Measurements from ENCODE around the gene AGPAT3.
"Not testable (repeated sequence)": the region's sequence is repeated elsewhere in the genome, so short reads cannot be mapped to it uniquely, and the experiment has no call there.

The AGPAT3 gene, protein sequence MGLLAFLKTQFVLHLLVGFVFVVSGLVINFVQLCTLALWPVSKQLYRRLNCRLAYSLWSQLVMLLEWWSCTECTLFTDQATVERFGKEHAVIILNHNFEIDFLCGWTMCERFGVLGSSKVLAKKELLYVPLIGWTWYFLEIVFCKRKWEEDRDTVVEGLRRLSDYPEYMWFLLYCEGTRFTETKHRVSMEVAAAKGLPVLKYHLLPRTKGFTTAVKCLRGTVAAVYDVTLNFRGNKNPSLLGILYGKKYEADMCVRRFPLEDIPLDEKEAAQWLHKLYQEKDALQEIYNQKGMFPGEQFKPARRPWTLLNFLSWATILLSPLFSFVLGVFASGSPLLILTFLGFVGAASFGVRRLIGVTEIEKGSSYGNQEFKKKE

DNA sequence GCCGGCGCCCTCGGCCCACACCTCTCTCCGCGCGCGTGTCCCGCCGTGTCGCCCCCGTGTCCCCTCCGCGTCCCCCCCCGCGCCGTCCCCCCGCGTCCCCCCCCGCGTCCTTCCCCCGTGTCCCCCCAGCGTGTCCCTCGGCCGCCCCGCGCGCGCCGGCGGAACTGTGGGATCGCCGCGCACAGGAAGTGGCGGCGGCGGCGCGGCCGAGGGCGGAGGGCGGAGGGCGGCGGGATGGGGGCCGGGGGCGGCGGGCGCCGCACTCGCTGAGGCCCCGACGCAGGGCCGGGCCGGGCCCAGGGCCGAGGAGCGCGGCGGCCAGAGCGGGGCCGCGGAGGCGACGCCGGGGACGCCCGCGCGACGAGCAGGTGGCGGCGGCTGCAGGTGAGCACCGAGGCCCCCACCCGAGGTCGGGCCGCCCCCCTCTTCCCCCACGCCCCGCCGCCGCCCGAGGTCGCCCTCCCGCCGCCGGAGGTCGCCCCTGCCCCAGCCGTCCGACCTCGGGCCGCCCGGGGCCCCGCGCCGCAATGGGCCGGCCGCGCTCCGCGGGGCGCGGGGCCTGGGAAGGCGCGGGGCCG is at the start of gene AGPAT3:
Gene AGPAT3, plus strand, starts transcription at position 262 of the 578 bp plus-strand sequence. CDS start 94,459 bp downstream, outside the sequence.
- peak in 1 of 4 experiments; percentile 40 for DNase-seq

DNA sequence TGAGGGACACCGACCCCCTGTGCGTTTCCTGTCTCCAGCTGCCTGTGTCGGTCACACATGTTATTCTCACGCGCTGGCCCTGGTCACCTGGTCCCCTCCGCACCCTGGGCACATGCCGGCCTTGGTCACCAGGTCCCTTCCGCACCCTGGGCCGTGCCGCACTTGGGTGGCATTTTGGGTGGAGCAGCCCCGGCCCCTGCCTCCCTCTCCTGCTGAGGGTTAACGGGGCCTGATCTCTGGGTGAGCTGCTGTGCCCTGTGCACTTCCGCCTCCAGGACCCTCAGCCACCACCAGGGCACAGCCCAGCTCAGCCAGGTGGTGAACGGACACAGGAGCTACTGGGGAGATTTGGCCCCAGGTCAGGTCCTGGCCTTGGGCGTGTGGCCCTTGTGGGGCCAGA is 49.0 kb upstream of the AGPAT3 start:
- DNase-seq, result no peak

DNA sequence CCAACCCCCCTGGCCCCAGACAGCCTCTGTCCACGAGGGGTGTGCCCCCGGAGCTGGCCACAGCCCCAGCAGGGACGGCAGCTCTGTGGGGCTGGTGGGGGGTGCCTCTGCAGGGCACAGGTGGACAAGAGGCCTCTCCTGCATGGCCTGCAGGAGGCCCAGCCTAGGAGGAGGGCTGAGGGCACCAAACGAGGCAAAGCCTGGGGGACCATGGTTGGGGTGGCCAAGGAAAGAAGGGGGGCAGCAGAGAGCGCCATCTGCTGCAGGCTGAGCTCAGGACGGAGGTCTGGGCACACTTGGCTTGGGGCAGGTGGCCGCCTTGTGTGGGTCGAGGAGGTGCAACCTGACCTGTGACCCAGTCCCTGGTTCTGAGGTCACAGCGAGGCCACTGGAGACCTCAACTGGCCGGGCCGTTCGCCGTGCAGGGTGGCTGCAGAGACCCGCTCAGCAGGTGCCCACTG is 48.4 kb upstream of the AGPAT3 start:
- DNase-seq, result no peak

DNA sequence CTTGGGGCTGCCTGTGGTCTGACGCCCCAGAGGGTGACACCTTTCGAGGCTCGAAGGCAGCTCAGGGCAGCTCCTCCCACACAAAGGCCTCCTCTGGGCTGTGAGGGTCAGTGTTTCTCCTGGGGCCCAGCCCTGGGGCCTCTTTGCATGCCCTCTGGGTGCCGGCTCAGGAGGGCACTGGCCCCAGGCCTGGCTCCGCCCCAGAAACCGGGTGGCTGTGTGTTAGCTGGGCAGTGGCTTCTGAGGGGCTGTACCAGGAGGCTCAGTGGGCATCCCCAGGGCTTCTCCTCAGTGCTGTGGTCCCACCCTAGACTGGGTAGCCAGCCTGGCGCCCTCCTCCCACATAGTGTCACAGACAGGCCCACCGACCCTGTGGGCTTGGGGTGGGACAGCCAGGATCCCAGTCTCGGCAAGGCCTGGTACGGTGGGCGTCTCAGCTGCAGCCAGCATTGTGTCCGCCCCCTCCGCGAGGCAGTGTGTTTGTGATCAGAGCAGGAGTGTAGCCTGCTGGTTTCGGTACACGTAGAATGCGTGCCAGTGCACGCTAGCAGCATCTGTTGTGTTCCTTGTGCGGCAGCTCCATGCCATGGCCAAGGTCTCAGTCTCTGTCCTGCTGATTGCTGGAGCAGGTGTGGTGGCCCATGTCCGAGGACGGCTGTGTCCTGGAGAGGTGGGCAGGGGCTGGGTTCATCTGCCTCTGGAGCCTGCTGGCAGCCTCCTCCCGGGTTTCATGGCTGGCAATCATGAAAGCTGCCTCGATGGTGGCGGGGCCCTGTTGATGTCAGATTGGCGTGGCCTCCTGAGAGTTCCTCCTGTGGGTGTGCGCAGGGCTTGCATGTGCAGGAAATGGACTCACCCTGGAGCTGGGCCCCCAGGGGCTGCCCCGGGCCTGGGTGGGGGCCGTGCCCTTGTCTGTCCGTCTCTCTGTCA is 47.6 kb upstream of the AGPAT3 start:
- DNase-seq, result no peak

- DNase-seq, result no peak
Observed at GRCh38 chr21:43818685-43819084, 46.3 kb upstream of the AGPAT3 start.

GRCh38 chr21:43819511-43820405 is 45.3 kb upstream of the AGPAT3 start:
- no peak for DNase-seq

GRCh38 chr21:43820466-43820865 is 44.6 kb upstream of the AGPAT3 start:
- DNase-seq, result no peak

- DNase-seq, result not testable (repeated sequence)
Observed at GRCh38 chr21:43822166-43822565, 42.9 kb upstream of the AGPAT3 start.

DNA sequence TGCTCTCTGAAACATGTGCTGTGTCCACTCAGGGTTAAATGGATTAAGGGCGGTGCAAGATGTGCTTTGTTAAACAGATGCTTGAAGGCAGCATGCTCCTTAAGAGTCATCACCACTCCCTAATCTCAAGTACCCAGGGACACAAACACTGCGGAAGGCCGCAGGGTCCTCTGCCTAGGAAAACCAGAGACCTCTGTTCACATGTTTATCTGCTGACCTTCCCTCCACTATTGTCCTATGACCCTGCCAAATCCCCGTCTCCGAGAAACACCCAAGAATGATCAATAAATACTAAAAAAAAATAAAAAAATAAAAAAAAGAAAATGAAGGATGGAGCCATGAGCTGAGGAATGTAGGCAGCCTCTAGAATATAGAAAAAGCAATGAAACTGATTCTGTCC is 42.3 kb upstream of the AGPAT3 start:
- not testable (repeated sequence) for DNase-seq

GRCh38 chr21:43824333-43825241 is 40.4 kb upstream of the AGPAT3 start:
- no peak for DNase-seq

DNA sequence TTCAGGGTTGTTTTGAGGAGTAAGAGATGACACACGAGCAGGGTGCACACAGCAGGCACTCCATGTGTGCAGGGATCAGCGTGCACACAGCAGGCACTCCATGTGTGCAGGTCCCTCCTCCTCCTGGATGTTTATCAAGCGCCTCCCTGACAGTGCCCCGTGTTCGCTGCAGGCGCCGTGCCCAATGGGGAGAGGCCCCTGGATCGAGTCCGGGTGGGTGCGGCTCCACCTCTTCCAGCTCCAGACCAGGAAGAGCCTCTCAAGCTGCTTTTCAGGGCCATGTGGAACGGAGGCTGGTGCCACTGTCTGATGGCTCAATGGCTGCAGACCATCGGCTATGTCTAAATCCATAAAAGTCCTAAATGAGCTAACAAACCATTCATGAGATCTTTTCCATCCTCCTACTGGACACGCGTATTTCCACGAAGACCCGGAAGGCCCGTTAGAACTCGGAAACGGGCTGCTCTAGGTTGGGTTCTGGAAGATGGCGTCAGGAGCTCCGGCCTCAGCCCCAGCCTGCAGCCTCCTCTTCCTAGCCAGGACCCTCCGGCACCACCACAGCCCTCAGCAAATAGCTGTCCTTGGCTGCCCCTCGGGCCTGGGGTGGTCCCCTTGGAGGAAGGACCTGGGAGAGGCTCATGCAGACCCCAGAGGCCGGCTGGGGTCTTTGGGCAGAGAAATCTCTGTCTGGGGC is 39.6 kb upstream of the AGPAT3 start:
- no peak for DNase-seq

GRCh38 chr21:43825936-43826622 is 38.9 kb upstream of the AGPAT3 start:
- DNase-seq, result no peak

DNA sequence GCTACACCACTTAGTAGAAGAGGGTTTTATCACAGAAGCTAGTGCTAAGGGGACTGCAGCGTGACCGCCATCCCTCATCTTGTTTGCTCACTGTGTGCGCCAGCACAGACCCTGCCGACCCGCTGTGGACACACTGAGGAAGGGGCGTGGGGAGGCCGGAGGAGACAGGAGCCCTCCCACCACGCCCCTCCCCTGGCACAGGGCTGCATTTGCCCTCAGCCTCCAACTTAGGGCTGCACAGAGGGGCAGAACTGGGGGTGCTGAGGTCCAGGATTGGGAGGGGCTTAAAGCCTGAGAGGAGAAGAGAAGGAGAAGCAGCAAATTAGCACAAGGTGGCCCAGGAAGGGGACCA is 38.4 kb upstream of the AGPAT3 start:
- DNase-seq, result no peak

DNA sequence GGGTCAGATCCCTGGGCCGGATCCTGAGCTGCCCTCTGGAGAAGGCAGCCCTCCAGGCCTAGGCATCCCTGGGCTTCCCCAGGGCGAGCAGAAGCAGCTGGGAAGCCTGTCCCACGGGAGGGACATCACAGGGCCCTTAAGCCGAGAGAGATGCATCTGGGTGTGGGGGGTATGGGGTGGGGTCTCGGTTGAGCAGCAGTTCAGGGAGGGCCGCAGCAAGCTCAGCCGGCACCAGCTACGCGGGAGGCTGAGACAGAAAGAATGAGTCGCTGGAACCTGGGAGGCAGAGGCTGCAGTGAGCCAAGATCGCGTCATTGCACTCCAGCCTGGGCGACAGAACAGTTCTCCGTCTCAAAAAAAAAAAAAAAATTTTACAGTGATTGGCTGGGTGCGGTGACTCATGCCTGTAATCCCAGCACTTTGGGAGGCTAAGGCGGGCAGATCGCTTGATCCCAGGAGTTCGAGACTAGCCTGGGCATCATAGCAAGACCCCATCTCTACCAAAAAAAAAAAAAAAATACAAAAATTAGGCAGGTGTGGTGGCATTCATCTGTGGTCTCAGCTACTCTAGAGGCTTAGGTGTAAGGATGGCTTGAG is 37.9 kb upstream of the AGPAT3 start:
- no peak for DNase-seq

GRCh38 chr21:43829161-43829560 is 35.9 kb upstream of the AGPAT3 start:
- DNase-seq, result no peak

DNA sequence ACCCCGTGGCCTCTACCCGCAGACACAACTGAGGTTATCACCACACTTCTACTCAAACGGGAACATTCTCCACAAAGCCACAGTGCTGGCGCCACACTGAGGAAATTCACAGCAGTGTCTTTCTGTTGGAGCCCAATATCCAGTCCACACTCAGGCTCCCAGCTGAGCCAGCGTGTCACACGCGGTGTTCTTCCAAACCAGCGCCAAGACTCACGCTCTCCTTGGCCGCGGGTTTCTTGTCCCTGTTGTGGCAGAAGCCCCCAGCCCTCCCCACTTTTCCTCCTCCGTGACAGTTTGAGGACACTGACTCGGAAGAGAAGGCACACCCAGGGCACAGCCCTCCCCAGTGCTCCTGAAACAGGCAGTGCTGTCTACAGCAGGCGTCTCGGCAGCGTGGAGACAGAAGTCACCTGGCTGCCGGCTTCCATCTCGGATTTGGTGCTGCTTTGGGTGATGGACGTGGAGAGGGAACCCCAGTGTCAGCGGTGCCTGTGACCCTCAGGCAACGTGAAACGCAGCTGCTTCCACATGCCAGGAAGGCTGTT is 35.4 kb upstream of the AGPAT3 start:
- no peak for DNase-seq

- no peak for DNase-seq
Observed at GRCh38 chr21:43832158-43832550, 32.9 kb upstream of the AGPAT3 start.

DNA sequence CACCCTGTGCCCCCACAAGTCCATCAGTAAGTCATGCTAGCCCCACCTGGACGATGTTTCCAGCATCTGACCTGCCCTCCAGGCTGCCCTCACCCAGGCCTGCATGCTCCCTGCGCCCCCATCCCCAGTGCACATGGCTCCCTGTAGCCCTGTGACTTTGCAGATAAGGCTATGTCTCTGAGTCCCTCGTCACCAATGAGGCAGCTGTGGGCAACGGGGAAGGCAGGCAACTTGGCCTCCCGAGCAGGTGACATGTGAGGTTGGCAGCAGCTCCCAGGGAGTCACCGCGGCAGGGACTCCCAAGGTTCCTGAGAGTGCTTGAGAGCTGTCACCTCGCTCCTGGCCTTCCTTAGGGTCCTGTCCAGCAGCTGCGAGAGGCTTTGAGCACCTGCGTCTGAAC is 32.4 kb upstream of the AGPAT3 start:
- DNase-seq, result no peak
